T-cell (primary cell): ENCODE data around the gene FAM110D. TPM values are rescaled to one million over a fixed set of nuclear protein-coding genes. Genes with fewer than 3 reads are reported as not detected.
A peak's percentile ranks its signal among the peaks of the same experiment; 100 is the strongest.

ENCODE experiments used
- ATAC-seq, 4 experiments: fragments of 200-7000 bp in 3 of 4; fragments of 150-1000 bp in 1 of 4; cut with Tn5 transposase; replicated peaks in 1 of 4; 1 replicate in 3 of 4; 2 replicates in 1 of 4; pipeline ENCODE4 v1.10.0; 2021; ENCODE audit warnings: moderate library complexity in 3 of 4, mild to moderate bottlenecking in 2 of 4, moderate number of reproducible peaks in 1 of 4
- CTCF ChIA-PET, 2 donors: fragments of 300-600 bp; sonication (Branson Sonifier 250); formaldehyde crosslinking; loops; one replicate each; lab custom pipeline; 2022; ENCODE audit warnings: antibody characterized with exemption in 2 of 2; lab: Charles Lee
- POLR2A ChIA-PET, 2 donors: fragments of 300-600 bp; sonication (Branson Sonifier 250); formaldehyde crosslinking; loops; one replicate each; lab custom pipeline; 2022; ENCODE audit warnings: antibody characterized with exemption in 2 of 2; lab: Charles Lee
- DNase-seq, 35 experiments: peaks; one replicate each; pipeline versions ENCODE4 v3.0.0 to v3.0.0-alpha.2; 2013 to 2023
- H3K27ac ChIP-seq: one replicate; pipeline ENCODE4 v1.5.1; 2013; ENCODE audit warnings: low read length
- H3K27me3 ChIP-seq, 2 experiments: replicated peaks in 1 of 2; 1 replicate in 1 of 2; 2 replicates in 1 of 2; pipeline versions ENCODE4 v1.6.1 to v1.7.0; 2013; ENCODE audit warnings: low read length in 1 of 2, mixed read lengths in 1 of 2; ENCODE audit not compliant: control insufficient read depth in 2 of 2, insufficient read depth in 2 of 2; ENCODE audit errors: extremely low read depth in 1 of 2
- H3K36me3 ChIP-seq, 2 donors: 1 replicate in 1 of 2; 2 replicates in 1 of 2; pipeline versions ENCODE4 v1.6.1 to v1.7.0; 2013; ENCODE audit warnings: low read length in 1 of 2; ENCODE audit not compliant: control insufficient read depth in 2 of 2, insufficient read depth in 1 of 2; ENCODE audit errors: extremely low read depth in 1 of 2
- H3K4me1 ChIP-seq, 2 experiments: 1 replicate in 1 of 2; 2 replicates in 1 of 2; pipeline versions ENCODE4 v1.6.1 to v1.7.0; 2013; ENCODE audit warnings: low read length in 2 of 2, mixed read lengths in 1 of 2; ENCODE audit not compliant: insufficient read depth in 2 of 2, control insufficient read depth in 1 of 2; ENCODE audit errors: extremely low read depth in 1 of 2
- H3K4me3 ChIP-seq, 2 donors: 1 replicate in 1 of 2; 2 replicates in 1 of 2; pipeline versions ENCODE4 v1.5.1 to v1.7.0; 2013; ENCODE audit warnings: mild to moderate bottlenecking in 2 of 2, low read length in 1 of 2, moderate library complexity in 1 of 2; ENCODE audit not compliant: control insufficient read depth in 1 of 2; ENCODE audit errors: extremely low read depth in 1 of 2
- H3K9me3 ChIP-seq: 2 replicates; pipeline ENCODE4 v1.7.0; 2013
- H3K27ac Mint-ChIP-seq, 2 donors: one replicate each; pipeline ENCODE4 v1.8.0; 2020 to 2021; ENCODE audit warnings: mild to moderate bottlenecking in 2 of 2, mixed read lengths in 2 of 2
- H3K27me3 Mint-ChIP-seq, 2 donors: one replicate each; pipeline ENCODE4 v1.8.0; 2021 to 2022; ENCODE audit warnings: mixed read lengths in 2 of 2
- H3K36me3 Mint-ChIP-seq: one replicate; pipeline ENCODE4 v1.8.0; 2021; ENCODE audit warnings: mixed read lengths
- H3K4me1 Mint-ChIP-seq, 3 donors: one replicate each; pipeline ENCODE4 v1.8.0; 2020 to 2022; ENCODE audit warnings: mixed read lengths in 3 of 3, mild to moderate bottlenecking in 1 of 3
- H3K4me3 Mint-ChIP-seq, 3 donors: one replicate each; pipeline ENCODE4 v1.8.0; 2020 to 2022; ENCODE audit warnings: mild to moderate bottlenecking in 3 of 3, mixed read lengths in 3 of 3, moderate library complexity in 3 of 3
- H3K9me3 Mint-ChIP-seq, 3 donors: one replicate each; pipeline ENCODE4 v1.8.0; 2020 to 2022; ENCODE audit warnings: mixed read lengths in 3 of 3
- WGBS: methylation state at CpG from one replicate; pipeline ENCODE4 v1.1.5; 2013; ENCODE audit warnings: missing lambda C conversion rate; ENCODE audit not compliant: insufficient coverage; 5-methylcytosine and 5-hydroxymethylcytosine counted together
- total RNA-seq, 35 experiments: library from RNA in 6 of 35; stranded (reverse) in 6 of 35; fragments of 120-200 nt in 1 of 35; gene quantifications; one replicate each; pipeline versions ENCODE4 v1.2.1 to v1.2.4 and lab custom pipeline; 2013 to 2026

FAM110D gene
- total RNA-seq, 5 donors from 2014 or later (not counting 1 experiment from before 2014, with no cell fraction given): 0.09 TPM; not detected in 4

DNA sequence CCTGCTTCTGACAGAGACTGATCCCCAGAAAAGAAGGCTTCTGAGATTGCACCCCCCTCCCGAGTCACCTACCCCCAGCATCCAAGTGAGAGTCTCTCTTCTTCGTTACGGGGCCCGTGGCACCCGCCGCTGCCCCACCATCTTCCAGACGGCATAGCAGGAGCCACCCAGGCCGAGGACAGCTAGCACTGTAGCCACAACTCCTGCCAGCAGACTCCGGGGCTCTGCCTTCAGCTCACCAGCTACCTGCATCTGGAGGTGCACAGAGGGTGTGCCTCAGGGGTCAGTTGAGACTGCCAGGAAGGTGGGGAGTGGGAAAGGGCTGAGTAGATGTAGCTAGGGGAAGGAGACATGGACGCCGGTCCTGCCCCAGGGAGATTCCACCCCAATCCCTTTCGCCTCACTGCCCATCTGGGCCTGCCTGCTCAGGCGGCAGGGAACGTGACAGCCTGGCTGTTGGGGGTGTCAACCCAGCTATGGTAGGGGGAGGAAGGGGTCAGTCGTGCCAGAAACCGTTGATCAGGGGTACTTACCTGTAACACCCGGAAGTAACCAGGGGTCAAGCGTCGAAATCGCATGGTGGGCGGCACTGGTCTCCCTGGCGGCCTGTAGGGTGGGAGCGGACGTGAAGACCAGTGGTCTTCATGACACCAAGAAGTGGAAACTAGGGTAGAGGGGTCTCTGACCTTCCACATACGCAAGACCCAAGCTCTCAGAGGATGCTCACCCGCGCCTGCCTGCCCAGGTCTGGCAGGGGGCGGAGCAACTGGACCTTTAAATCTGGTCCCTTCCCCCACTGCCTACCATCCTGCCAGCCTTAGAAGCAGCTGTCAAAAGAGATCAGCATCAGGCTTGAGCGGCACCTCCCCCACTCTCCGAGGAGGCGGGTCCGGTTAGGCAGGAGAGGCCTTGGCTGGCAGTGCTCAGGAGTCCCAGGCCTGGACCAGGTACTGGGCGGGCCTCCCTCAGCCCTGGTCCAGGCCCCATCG is 12.5 kb downstream of the FAM110D start, which contains the start of gene ZNF593OS:
Gene ZNF593OS, minus strand, starts transcription at position 749 of the 989 bp plus-strand sequence. Its CDS starts 171 bp downstream, at position 578.
- POLR2A ChIA-PET: interaction anchor here in 1 of 2 donors (0.6 kb wide), 1 partner anchor 1983 kb away, joined by 3 read pairs; no protein-coding TSS in a partner anchor
- Mint-ChIP-seq H3K4me1 (peaks cover 11 to 19% (median 16%) of the 10 kb centered on the region in 3 donors), H3K27ac (no peak within 1 kb of the TSS), H3K4me3 (peak within 1 kb of the TSS; percentile 29 to 85 (median 81)), H3K27me3 (no peaks in the 10 kb centered on the region), H3K36me3 (no peaks in the 10 kb centered on the region), H3K9me3 (no peaks in the 10 kb centered on the region)
- DNase-seq (no peak), ATAC-seq (no peak)
- 95% methylated on average over 25 of the region's 34 CpGs for WGBS
- H3K36me3 ChIP-seq: no peaks in the 10 kb centered on the region
- CTCF ChIA-PET: interaction anchor here (0.6 to 2.2 kb wide), 3 partner anchors 61 to 98 kb away, joined by 3 to 23 read pairs (median 3); partner anchors contain the start of gene CEP85 (in 1 of the 2)
- peaks cover 0 to 25% of the 10 kb centered on the region in 2 experiments for H3K4me1 ChIP-seq
- H3K27ac ChIP-seq: no peak within 1 kb of the TSS
- H3K9me3 ChIP-seq: no peaks in the 10 kb centered on the region
- peak within 1 kb of the TSS; percentile 77 to 93 for H3K4me3 ChIP-seq
- H3K27me3 ChIP-seq: peaks cover 0 to 6% of the 10 kb centered on the region in 2 experiments

- H3K27me3 Mint-ChIP-seq: no peaks in the 10 kb centered on the region
- H3K4me3 Mint-ChIP-seq: no peak overlapping the region
- H3K36me3 ChIP-seq: no peaks in the 10 kb centered on the region
- H3K36me3 Mint-ChIP-seq: no peaks in the 10 kb centered on the region
- H3K27ac ChIP-seq: no peak overlapping the region
- no peaks in the 10 kb centered on the region for H3K9me3 Mint-ChIP-seq
- H3K4me1 Mint-ChIP-seq: peaks cover 8 to 13% (median 10%) of the 10 kb centered on the region in 3 donors
- H3K9me3 ChIP-seq: no peaks in the 10 kb centered on the region
- H3K27ac Mint-ChIP-seq: no peak overlapping the region
- DNase-seq: no peak
- peaks cover 0 to 22% of the 10 kb centered on the region in 2 experiments for H3K4me1 ChIP-seq
- ChIA-PET POLR2A (no interaction called here), CTCF (interaction anchor here in 1 of 2 donors (0.7 kb wide), 1 partner anchor 146 kb away, joined by 5 read pairs; no protein-coding TSS in a partner anchor)
- no peak for ATAC-seq
- no peak overlapping the region for H3K4me3 ChIP-seq
- WGBS: 87% methylated on average over 3 of the region's 8 CpGs
- no peaks in the 10 kb centered on the region for H3K27me3 ChIP-seq
Measured at GRCh38 chr1:26175346-26175745, 16.5 kb downstream of the FAM110D start.

- CTCF ChIA-PET: no interaction called here
- no peak within 1 kb of the TSS for H3K27ac Mint-ChIP-seq
- 76% methylated on average over 19 of the region's 21 CpGs for WGBS
Measured at GRCh38 chr1:26177182-26177684, 18.4 kb downstream of the FAM110D start, which contains the start of gene CNKSR1. Gene CNKSR1, plus strand, starts transcription at chr1:26177491. Its CDS starts 57 bp downstream, at chr1:26177548.

GRCh38 chr1:26180010-26180506 is 21.2 kb downstream of the FAM110D start:
- no peak overlapping the region for H3K4me3 Mint-ChIP-seq
- Histone ChIP-seq H3K36me3 (no peaks in the 10 kb centered on the region), H3K9me3 (no peaks in the 10 kb centered on the region), H3K4me3 (no peak overlapping the region), H3K27me3 (peaks cover 0 to 5% of the 10 kb centered on the region in 2 experiments), H3K27ac (no peak overlapping the region), H3K4me1 (peaks cover 0 to 8% of the 10 kb centered on the region in 2 experiments)
- H3K4me1 Mint-ChIP-seq: peaks cover 0 to 2% (median 0%) of the 10 kb centered on the region in 3 donors
- no peaks in the 10 kb centered on the region for H3K9me3 Mint-ChIP-seq
- WGBS: 70% methylated on average over 2 of the region's 4 CpGs
- DNase-seq (no peak), ATAC-seq (no peak)
- no peaks in the 10 kb centered on the region for H3K27me3 Mint-ChIP-seq
- ChIA-PET POLR2A (no interaction called here), CTCF (no interaction called here)
- H3K36me3 Mint-ChIP-seq: no peaks in the 10 kb centered on the region
- H3K27ac Mint-ChIP-seq: no peak overlapping the region

More at GRCh38 chr1:26177182-26177684, 18.4 kb downstream of the FAM110D start, which contains the start of gene CNKSR1:
- DNase-seq (peak in 1 of 35 experiments; percentile 13), ATAC-seq (peak in 2 of 4 experiments; percentile 54 to 61)
- H3K27me3 ChIP-seq: no peaks in the 10 kb centered on the region
- H3K4me1 ChIP-seq: peaks cover 0 to 8% of the 10 kb centered on the region in 2 experiments
- H3K36me3 Mint-ChIP-seq: no peaks in the 10 kb centered on the region
- no peaks in the 10 kb centered on the region for H3K27me3 Mint-ChIP-seq
- no peak within 1 kb of the TSS for H3K4me3 ChIP-seq
- peak within 1 kb of the TSS in 2 of 3 donors; percentile 41 to 60 for H3K4me3 Mint-ChIP-seq
- no peaks in the 10 kb centered on the region for H3K36me3 ChIP-seq
- no peaks in the 10 kb centered on the region for H3K9me3 Mint-ChIP-seq
- no peak within 1 kb of the TSS for H3K27ac ChIP-seq
- H3K4me1 Mint-ChIP-seq: peaks cover 0 to 2% (median 0%) of the 10 kb centered on the region in 3 donors
- POLR2A ChIA-PET: no interaction called here
- no peaks in the 10 kb centered on the region for H3K9me3 ChIP-seq

GRCh38 chr1:26181586-26182382 is 22.9 kb downstream of the FAM110D start:
- Histone ChIP-seq H3K36me3 (peaks cover 0 to 2% of the 10 kb centered on the region in 2 donors), H3K4me1 (peaks cover 0 to 8% of the 10 kb centered on the region in 2 experiments), H3K4me3 (no peak overlapping the region), H3K27ac (no peak overlapping the region), H3K9me3 (no peaks in the 10 kb centered on the region), H3K27me3 (peaks cover 0 to 5% of the 10 kb centered on the region in 2 experiments)
- CTCF ChIA-PET: no interaction called here
- Mint-ChIP-seq H3K9me3 (no peaks in the 10 kb centered on the region), H3K4me1 (peaks cover 0 to 2% (median 0%) of the 10 kb centered on the region in 3 donors), H3K36me3 (no peaks in the 10 kb centered on the region), H3K4me3 (no peak overlapping the region), H3K27ac (no peak overlapping the region), H3K27me3 (no peaks in the 10 kb centered on the region)
- 75% methylated on average over 7 of the region's 9 CpGs for WGBS
- POLR2A ChIA-PET: no interaction called here
- DNase-seq: no peak
- ATAC-seq: no peak
